Heart right ventricle (tissue), 16 donors: ENCODE results near the gene HTT-AS. TPM values are rescaled to one million over a fixed set of nuclear protein-coding genes. Genes with fewer than 3 reads are reported as not detected.
"Not testable (repeated sequence)": the region's sequence is repeated elsewhere in the genome, so short reads cannot be mapped to it uniquely, and the experiment has no call there.

Source experiments
- ATAC-seq, 8 donors: fragments of 200-7000 bp; cut with Tn5 transposase; one replicate each; pipeline ENCODE4 v1.9.1; 2020; ENCODE audit warnings: mild to moderate bottlenecking in 8 of 8, moderate library complexity in 8 of 8, moderate number of reproducible peaks in 1 of 8
- DNase-seq, 2 donors: peaks; one replicate each; pipeline ENCODE4 v3.0.0-alpha.2; 2020
- H3K27ac ChIP-seq, 10 donors: fragments of 200-600 bp; sonication (generic) in 2 of 10; one replicate each; pipeline versions ENCODE4 v1.5.0 to v1.8.0; 2020 to 2022; ENCODE audit warnings: mild to moderate bottlenecking in 3 of 10
- H3K27me3 ChIP-seq, 7 donors: fragments of 200-600 bp; one replicate each; pipeline ENCODE4 v1.8.0; 2021 to 2022; ENCODE audit warnings: mild to moderate bottlenecking in 2 of 7
- H3K36me3 ChIP-seq, 9 donors: fragments of 200-600 bp; sonication (generic) in 1 of 9; one replicate each; pipeline versions ENCODE4 v1.5.0 to v1.8.0; 2020 to 2022; ENCODE audit warnings: mild to moderate bottlenecking in 2 of 9
- H3K4me1 ChIP-seq, 9 donors: fragments of 200-600 bp; sonication (generic) in 1 of 9; one replicate each; pipeline versions ENCODE4 v1.5.0 to v1.8.0; 2020 to 2022; ENCODE audit warnings: mild to moderate bottlenecking in 4 of 9
- H3K4me3 ChIP-seq, 10 donors: fragments of 200-600 bp; sonication (generic) in 2 of 10; one replicate each; pipeline versions ENCODE4 v1.5.0 to v1.8.0; 2020 to 2022; ENCODE audit warnings: mild to moderate bottlenecking in 7 of 10, moderate library complexity in 2 of 10
- H3K9me3 ChIP-seq, 11 donors: fragments of 200-600 bp in 10 of 11; sonication (generic) in 2 of 11; one replicate each; pipeline versions ENCODE4 v1.5.0 to v1.8.0; 2013 to 2022; ENCODE audit warnings: mild to moderate bottlenecking in 2 of 11, control low read depth in 1 of 11, moderate library complexity in 1 of 11
- WGBS, 2 donors: extraction: QIAGEN DNeasy Blood & Tissue Kit; methylation state at CpG; one replicate each; pipeline ENCODE4 v1.1.7; 2013; ENCODE audit warnings: inconsistent platforms in 1 of 2; 5-methylcytosine and 5-hydroxymethylcytosine counted together
- intact Hi-C, 10 donors: fragments of 100-400 bp; cut with DNase I; formaldehyde crosslinking; loops; one replicate each; pipeline versions ENCODE4 v1.11.1 to v1.14.2; 2022
- polyA plus RNA-seq, 2 donors: library from polyadenylated mRNA; stranded (reverse); fragments of 200-250 nt; gene quantifications; one replicate each; pipeline ENCODE4 v1.2.3, GENCODE V29; 2013
- total RNA-seq, 10 donors: library from RNA; stranded (reverse); fragmentation: NEBNext Ultra II Directional in 3 of 10; extraction: Animal tissue kit (Norgen Biotek cat#: 25700) in 3 of 10; gene quantifications; one replicate each; pipeline versions ENCODE4 v1.2.1 to v1.2.4, GENCODE V29; 2021 to 2023
- TF ChIP-seq, protein P1 (sequence below), 9 donors: fragments of 200-600 bp; sonication (generic) in 2 of 9; IDR thresholded peaks; one replicate each; pipeline versions ENCODE4 v1.5.0 to v1.8.0; 2021 to 2022; ENCODE audit warnings: antibody characterized with exemption in 9 of 9, mild to moderate bottlenecking in 5 of 9, moderate library complexity in 1 of 9
- donor health status: Arrhythmogenic right ventricular cardiomyopathy.
- donor health status: ischemic (EF 13 %, LVEDD 7.1; RV severe dilation, severe dysfunction).
- donor health status: healthy with polysubstance abuse.
- donor health status: DM: no; HTN: yes; CAD: no.
- donor health status: DM: no; HTN: no; CAD: no.
- donor health status: ischemic (EF 25% LVEDD 6.9; RV normal size, moderate dysfunction).
- donor health status: ischemic (EF 25% LVEDD 5.7; RV mildly dilated, moderate dysfunction).
- donor health status: healthy.
- donor health status: DM: yes; HTN: yes; CAD: no.
- donor health status: Ischemic cardiomyopathy.
- donor health status: ischemic (EF 35%, LVEDD 5.7; RV mildly dilated, moderate dysfunction).
- donor health status: nonischemic (EF 11% LVEDD 7.7; RV severe dilation, severe dysfunction).
- donor health status: DM: yes; HTN: yes; CAD: no.
- donor health status: PGD.
- donor health status: ischemic (EF 29% LVEDD 5.4; RV normal size, mild dysfunction).
- donor health status: nonischemic (EF 23%, LVEDD 6.1; RV moderate dilation, normal function).

Gene HTT-AS
- total and polyA plus RNA-seq, 12 donors: not detected

DNA sequence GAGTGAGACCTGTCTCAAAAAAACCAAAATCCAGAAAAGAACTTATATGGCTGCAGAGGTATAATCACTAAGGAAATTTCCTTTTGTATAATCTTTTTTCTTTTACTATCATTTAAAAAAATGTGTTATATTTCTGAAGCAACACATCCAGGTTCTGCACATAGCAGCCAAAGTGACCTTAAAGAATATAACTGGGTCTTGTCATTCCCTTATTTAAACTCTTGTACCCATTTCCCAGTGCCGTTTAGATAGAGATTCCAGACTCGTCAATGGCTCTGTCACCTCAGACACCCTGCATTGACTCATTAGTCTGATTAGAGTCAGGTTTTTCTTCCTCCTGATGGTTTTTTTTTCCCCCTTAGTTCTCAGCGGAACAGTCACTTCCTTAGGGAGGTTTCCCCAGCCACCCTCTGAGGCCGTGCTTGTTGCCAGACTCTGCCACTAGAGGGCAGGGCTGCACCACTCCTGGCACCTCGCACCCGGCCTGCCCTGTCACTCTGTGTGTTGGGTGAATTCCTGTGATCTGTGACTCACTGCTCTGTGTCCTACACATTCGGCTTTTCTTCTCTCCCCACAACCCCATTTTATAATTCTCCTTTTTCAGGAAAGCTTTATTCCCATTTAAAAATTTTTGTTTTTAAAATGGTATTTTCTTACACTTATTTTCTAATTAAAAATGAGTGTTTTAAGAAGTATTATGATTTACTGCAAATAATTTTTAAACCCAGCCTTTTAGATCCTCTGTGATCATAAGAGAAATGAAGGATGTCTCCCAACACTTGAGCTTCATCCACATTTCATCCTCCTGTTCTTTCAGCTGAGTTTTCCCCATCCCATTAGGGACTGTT lies 32.2 kb upstream of the HTT-AS start:
- Histone ChIP-seq H3K4me3 (no peak overlapping the region), H3K36me3 (peaks cover 0 to 95% (median 13%) of the 10 kb centered on the region in 9 donors), H3K4me1 (peaks cover 14 to 44% (median 29%) of the 10 kb centered on the region in 9 donors), H3K27me3 (no peaks in the 10 kb centered on the region), H3K27ac (peak overlapping the region in 5 of 10 donors; percentile 19 to 70 (median 57)), H3K9me3 (no peaks in the 10 kb centered on the region)
- TF ChIP-seq, protein P1, sequence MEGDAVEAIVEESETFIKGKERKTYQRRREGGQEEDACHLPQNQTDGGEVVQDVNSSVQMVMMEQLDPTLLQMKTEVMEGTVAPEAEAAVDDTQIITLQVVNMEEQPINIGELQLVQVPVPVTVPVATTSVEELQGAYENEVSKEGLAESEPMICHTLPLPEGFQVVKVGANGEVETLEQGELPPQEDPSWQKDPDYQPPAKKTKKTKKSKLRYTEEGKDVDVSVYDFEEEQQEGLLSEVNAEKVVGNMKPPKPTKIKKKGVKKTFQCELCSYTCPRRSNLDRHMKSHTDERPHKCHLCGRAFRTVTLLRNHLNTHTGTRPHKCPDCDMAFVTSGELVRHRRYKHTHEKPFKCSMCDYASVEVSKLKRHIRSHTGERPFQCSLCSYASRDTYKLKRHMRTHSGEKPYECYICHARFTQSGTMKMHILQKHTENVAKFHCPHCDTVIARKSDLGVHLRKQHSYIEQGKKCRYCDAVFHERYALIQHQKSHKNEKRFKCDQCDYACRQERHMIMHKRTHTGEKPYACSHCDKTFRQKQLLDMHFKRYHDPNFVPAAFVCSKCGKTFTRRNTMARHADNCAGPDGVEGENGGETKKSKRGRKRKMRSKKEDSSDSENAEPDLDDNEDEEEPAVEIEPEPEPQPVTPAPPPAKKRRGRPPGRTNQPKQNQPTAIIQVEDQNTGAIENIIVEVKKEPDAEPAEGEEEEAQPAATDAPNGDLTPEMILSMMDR (IDR thresholded peaks at IDR 0.05): peak; percentile 96 to 100 (median 98)
- intact Hi-C loops: loop anchor here in 5 of 10 donors (1.0 to 10.0 kb wide), 6 partner anchors 30 to 778 kb away; partner anchors contain the start of gene HGFAC (in 3 of the 5)
- peak; percentile 94 to 98 (median 98) for ATAC-seq
- whole genome bisulfite sequencing, 2 donors: 4 to 6% methylated on average over 7 of the region's 7 CpGs
- DNase-seq: peak; percentile 85 to 88

DNA sequence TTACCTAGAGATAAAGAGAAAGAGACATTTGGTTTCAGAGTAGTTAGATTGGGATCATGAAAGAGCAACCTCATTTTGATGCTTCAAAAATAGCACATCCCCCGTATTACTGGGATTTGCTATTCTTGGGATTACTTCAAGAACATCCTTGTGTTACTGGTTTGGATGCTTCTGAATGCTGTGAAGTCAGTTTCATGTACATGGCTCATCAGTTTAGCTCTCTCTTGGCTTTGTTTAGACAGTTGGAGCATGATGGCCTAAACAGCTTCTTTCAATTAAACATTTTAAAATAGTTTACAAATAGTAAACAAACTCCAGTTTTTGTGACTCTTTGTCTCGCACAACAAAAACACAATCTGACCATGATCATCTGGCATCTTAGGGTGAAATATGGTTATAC lies 24.0 kb upstream of the HTT-AS start:
- WGBS, 2 donors: 76 to 79% methylated on average over 2 of the region's 2 CpGs
- intact Hi-C loops: no loop called here
- no peak for DNase-seq

DNA sequence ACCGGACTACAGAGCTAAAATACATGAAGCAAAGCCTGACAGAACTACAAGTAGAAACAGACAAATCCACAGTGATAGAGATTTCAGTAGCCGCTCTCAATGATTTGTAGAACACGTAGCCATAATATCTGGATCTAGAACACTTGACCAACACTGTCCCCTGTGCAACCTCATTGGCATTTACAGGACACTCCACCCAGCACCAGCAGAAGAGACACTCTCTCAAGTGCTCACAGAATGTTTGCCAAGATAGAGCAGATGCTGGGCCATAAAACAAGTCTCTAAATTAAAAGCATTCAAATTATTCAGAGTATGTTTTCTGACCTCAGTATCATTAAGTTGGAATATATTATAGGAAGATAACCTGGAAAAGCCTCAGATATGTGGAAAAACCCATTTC lies 21.9 kb upstream of the HTT-AS start:
- Histone ChIP-seq H3K27ac (no peak overlapping the region), H3K27me3 (no peaks in the 10 kb centered on the region), H3K36me3 (peaks cover 0 to 80% (median 7%) of the 10 kb centered on the region in 9 donors), H3K9me3 (no peaks in the 10 kb centered on the region), H3K4me1 (no peaks in the 10 kb centered on the region), H3K4me3 (no peak overlapping the region)
- WGBS, 2 donors: 89 to 94% methylated on average over 3 of the region's 3 CpGs
- ATAC-seq (no peak), DNase-seq (no peak)
- intact Hi-C loops: no loop called here
- TF ChIP-seq, protein P1 (IDR thresholded peaks at IDR 0.05): no peak

More for the DNA sequence above, 24.0 kb upstream of the HTT-AS start:
- H3K4me1 ChIP-seq: no peaks in the 10 kb centered on the region
- TF ChIP-seq, protein P1 (IDR thresholded peaks at IDR 0.05): no peak
- no peak for ATAC-seq
- H3K36me3 ChIP-seq: peaks cover 0 to 79% (median 7%) of the 10 kb centered on the region in 9 donors
- no peaks in the 10 kb centered on the region for H3K27me3 ChIP-seq
- H3K9me3 ChIP-seq: no peaks in the 10 kb centered on the region
- H3K27ac ChIP-seq: no peak overlapping the region
- H3K4me3 ChIP-seq: no peak overlapping the region

DNA sequence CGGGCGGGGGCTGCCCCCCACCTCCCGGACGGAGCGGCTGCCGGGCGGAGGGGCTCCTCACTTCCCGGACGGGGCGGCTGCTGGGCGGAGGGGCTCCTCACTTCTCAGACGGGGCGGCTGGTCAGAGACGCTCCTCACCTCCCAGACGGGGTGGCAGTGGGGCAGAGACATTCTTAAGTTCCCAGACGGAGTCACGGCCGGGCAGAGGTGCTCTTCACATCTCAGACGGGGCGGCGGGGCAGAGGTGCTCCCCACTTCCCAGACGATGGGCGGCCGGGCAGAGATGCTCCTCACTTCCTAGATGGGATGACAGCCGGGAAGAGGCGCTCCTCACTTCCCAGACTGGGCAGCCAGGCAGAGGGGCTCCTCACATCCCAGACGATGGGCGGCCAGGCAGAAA lies 20.4 kb upstream of the HTT-AS start:
- H3K27me3 ChIP-seq, DNase-seq, ATAC-seq, H3K4me1 ChIP-seq, H3K9me3 ChIP-seq, intact Hi-C loops, H3K4me3 ChIP-seq, H3K27ac ChIP-seq: not testable (repeated sequence)
- H3K36me3 ChIP-seq: peaks cover 0 to 79% (median 3%) of the 10 kb centered on the region in 9 donors
- 96% methylated on average over 15 to 28 of the region's 28 CpGs for WGBS, 2 donors

DNA sequence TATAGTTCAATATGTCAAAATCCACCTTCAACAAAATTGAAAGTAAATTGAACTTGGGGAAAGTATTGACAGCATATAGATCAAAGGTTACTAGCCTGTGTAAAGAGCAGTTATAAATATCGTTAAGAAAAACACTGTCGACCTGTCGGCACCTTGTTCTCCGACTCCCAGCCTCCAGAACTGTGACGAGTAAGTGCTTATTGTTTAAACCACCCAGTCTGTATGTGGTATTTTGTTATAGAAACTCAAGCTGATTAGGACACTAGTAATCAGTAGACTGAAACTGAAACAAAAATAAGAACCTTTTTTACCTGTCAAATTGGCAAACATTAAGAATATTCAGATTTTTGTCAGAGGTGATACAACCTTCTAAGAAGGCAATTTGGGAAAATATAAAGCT lies 17.1 kb upstream of the HTT-AS start:
- H3K4me1 ChIP-seq: no peaks in the 10 kb centered on the region
- peaks cover 0 to 85% (median 6%) of the 10 kb centered on the region in 9 donors for H3K36me3 ChIP-seq

More for the DNA sequence above, 17.1 kb upstream of the HTT-AS start:
- TF ChIP-seq, protein P1 (IDR thresholded peaks at IDR 0.05): no peak
- Histone ChIP-seq H3K9me3 (no peaks in the 10 kb centered on the region), H3K4me3 (no peak overlapping the region), H3K27me3 (no peaks in the 10 kb centered on the region), H3K27ac (no peak overlapping the region)
- DNase-seq (no peak), ATAC-seq (no peak)
- WGBS, 2 donors: 48 to 70% methylated on average over 5 of the region's 5 CpGs
- intact Hi-C loops: no loop called here
